ENCODE data around the gene ZG16. TPM values are rescaled to one million over a fixed set of nuclear protein-coding genes. Genes with fewer than 3 reads are reported as not detected.

ZG16 gene
- total RNA-seq, 1 experiment from 2014 or later, result not detected

DNA sequence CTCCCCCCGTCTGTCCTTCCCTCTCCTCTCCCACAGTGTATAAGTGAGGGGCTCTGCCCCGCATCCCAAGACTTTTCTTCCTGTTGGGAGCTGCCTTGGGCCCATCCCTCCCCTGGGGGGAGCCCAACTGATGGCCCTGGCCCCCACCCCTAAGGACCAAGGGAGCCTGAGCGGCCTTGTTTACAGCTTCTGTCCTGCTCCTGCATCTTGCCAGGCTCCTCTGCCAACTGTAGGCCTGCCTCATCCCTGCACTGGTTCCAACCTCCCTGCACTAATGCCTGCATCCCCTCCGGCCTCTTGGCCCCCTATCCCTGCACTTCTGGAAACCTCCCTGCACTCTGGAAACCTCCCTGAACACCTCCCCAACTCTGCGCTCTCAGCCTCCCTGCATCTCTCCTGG lies 36.5 kb downstream of the ZG16 start:
- Histone ChIP-seq H3K4me3 (ENCODE audit: insufficient read depth, low read depth, low read length) (peak overlapping the region; percentile 82; the same call in 1 of the 2 replicates), H3K36me3 (replicated peaks; ENCODE audit: control insufficient read depth, insufficient read depth, low read length) (peaks cover 12% of the 10 kb centered on the region)
- DNase-seq, result peak; percentile 71

DNA sequence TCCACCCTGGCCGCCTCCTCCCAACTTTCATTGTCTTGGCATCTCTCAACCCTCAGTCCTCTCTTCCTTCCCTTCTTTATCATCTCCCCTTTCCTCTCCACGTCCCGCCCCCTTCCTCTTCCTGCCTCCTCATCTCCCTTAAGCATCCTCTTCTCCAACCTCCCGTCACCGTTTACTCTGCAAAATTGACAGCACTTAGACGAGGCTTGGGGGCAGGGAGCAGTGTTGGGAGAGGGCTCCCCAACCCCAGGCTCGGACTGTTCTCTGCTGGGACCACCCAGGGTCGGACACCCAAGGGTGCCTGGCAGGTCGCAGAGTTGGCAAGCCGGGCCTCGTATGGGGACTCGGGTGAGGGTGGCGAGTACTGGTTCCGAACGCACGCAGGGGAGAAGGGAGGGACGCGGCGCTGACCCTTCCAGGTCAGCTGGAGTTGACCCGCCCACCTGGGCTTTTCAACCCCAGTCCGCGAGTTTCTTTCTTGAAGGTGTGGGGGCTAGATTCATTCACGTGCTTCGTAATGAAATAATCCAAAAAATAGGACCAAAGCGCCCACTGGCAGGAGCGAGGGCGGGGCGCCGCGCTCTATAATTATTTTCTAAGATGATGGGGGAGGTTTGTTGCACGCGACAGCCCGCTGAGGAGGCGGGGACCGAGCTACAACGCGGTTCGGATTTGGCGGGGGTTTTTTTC lies 37.1 kb downstream of the ZG16 start:
- peak overlapping the region; percentile 82 for H3K4me3 ChIP-seq (ENCODE audit: insufficient read depth, low read depth, low read length)
- DNase-seq, result peak; percentile 78
- peaks cover 2% of the 10 kb centered on the region; the same call in 1 of the 2 replicates for H3K27me3 ChIP-seq (ENCODE audit: control insufficient read depth, insufficient read depth, low read length)
- H3K36me3 ChIP-seq (replicated peaks; ENCODE audit: control insufficient read depth, insufficient read depth, low read length), result peaks cover 15% of the 10 kb centered on the region

More for the DNA sequence above, 36.5 kb downstream of the ZG16 start:
- H3K27me3 ChIP-seq (ENCODE audit: control insufficient read depth, insufficient read depth, low read length), result peaks cover 2% of the 10 kb centered on the region; the same call in 1 of the 2 replicates

DNA sequence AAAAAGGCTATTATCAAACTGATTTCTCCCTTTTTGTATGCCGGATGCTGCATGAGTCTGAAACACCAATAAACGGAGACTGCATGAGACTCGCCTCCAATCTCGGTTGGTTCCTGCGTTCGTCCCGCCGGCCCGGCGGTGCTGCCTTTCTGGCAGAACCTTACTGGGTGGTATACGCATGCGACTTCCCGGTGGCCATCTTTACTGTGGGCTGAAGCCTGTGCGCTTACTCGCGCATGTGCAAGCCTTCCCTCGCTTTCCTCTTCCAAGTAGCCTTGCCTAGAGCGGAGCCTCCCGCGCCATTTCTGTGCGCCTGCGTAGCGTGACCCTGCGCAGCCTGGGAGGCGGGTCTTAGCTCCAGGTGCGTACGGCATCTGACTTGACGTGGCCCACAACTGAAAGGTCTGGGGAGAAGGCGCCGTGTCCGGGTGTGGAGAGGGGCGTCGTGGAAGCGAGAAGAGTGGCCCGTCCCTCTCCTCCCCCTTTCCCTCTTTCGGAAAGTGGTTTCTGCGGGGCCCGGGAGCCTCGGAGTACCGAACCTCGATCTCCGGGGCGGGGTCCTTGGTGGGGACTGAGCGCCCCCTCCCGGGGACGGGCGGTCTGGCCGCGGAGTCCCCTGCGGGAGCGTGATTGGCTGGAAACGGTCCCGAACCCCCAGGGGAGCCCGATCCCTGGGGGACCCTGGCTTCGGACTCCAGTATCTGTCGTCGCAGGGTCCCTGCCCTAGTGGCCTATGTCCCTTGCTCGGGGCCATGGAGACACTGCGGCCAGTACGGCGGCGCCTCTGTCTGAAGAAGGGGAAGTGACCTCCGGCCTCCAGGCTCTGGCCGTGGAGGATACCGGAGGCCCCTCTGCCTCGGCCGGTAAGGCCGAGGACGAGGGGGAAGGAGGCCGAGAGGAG lies 38.0 kb downstream of the ZG16 start, which contains the start of gene PAGR1:
TSS of gene PAGR1 (plus strand) at position 360 of the 901 bp plus-strand sequence. CDS start at position 734, 374 bp downstream.
- DNase-seq, result peak; percentile 98
- H3K4me3 ChIP-seq (ENCODE audit: insufficient read depth, low read depth, low read length), result peak within 1 kb of the TSS; percentile 82
- H3K27me3 ChIP-seq (ENCODE audit: control insufficient read depth, insufficient read depth, low read length), result peaks cover 2% of the 10 kb centered on the region; the same call in 1 of the 2 replicates
- H3K36me3 ChIP-seq (replicated peaks; ENCODE audit: control insufficient read depth, insufficient read depth, low read length), result peaks cover 15% of the 10 kb centered on the region

DNA sequence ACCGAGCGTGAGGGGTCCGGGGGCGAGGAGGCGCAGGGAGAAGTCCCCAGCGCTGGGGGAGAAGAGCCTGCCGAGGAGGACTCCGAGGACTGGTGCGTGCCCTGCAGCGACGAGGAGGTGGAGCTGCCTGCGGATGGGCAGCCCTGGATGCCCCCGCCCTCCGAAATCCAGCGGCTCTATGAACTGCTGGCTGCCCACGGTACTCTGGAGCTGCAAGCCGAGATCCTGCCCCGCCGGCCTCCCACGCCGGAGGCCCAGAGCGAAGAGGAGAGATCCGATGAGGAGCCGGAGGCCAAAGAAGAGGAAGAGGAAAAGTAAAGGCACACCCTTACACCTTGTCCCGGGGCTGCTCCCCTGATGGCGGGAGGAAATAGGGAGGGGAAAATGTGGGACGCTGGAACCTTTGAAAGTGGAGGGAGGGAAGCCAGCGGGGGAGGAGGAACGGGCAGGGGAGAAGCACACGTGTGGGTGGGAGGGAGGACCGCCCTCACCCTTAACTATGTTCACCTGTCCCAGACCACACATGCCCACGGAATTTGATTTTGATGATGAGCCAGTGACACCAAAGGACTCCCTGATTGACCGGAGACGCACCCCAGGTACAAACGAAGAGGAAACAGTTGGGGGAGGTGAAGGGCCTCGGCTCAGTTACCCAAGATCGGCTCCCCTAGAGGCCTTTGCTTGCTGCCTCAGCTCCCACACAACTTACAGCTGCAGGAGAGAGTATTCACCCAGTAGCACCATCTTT lies 38.8 kb downstream of the ZG16 start:
- Histone ChIP-seq H3K36me3 (replicated peaks; ENCODE audit: control insufficient read depth, insufficient read depth, low read length) (peaks cover 15% of the 10 kb centered on the region), H3K4me3 (ENCODE audit: insufficient read depth, low read depth, low read length) (peak overlapping the region; percentile 82), H3K27me3 (ENCODE audit: control insufficient read depth, insufficient read depth, low read length) (peaks cover 2% of the 10 kb centered on the region; the same call in 1 of the 2 replicates)
- peak; percentile 89 for DNase-seq

DNA sequence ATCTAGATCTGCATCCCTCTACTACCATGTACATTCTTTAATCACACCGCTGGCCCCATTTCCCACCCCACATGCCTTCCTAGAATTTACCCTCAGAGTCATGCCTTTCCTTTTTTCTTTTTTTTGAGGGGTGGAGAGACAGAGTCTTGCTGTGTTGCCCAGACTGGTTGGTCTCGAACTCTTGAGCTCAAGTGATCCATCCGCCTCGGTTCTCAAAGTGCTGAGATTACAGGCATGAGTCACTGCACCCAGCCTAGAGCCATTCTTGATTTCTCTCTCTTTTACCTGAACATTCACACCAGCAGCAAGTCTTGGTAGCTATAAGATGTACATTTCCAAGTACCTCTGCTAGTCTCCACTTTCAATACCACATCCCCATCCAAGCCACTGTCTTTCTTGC lies 40.0 kb downstream of the ZG16 start:
- Histone ChIP-seq H3K36me3 (replicated peaks; ENCODE audit: control insufficient read depth, insufficient read depth, low read length) (peaks cover 15% of the 10 kb centered on the region), H3K4me3 (ENCODE audit: insufficient read depth, low read depth, low read length) (no peak overlapping the region)

DNA sequence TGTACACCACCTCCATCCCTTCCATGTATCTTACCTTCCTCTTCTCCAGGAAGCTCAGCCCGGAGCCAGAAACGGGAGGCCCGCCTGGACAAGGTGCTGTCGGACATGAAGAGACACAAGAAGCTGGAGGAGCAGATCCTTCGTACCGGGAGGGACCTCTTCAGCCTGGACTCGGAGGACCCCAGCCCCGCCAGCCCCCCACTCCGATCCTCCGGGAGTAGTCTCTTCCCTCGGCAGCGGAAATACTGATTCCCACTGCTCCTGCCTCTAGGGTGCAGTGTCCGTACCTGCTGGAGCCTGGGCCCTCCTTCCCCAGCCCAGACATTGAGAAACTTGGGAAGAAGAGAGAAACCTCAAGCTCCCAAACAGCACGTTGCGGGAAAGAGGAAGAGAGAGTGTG lies 41.5 kb downstream of the ZG16 start:
- no peaks in the 10 kb centered on the region for H3K27me3 ChIP-seq (ENCODE audit: control insufficient read depth, insufficient read depth, low read length)
- DNase-seq, result no peak
- no peak overlapping the region for H3K4me3 ChIP-seq (ENCODE audit: insufficient read depth, low read depth, low read length)
- H3K36me3 ChIP-seq (replicated peaks; ENCODE audit: control insufficient read depth, insufficient read depth, low read length), result peaks cover 15% of the 10 kb centered on the region

More for the DNA sequence above, 40.0 kb downstream of the ZG16 start:
- no peaks in the 10 kb centered on the region; the same call in 1 of the 2 replicates for H3K27me3 ChIP-seq (ENCODE audit: control insufficient read depth, insufficient read depth, low read length)
- no peak for DNase-seq

DNA sequence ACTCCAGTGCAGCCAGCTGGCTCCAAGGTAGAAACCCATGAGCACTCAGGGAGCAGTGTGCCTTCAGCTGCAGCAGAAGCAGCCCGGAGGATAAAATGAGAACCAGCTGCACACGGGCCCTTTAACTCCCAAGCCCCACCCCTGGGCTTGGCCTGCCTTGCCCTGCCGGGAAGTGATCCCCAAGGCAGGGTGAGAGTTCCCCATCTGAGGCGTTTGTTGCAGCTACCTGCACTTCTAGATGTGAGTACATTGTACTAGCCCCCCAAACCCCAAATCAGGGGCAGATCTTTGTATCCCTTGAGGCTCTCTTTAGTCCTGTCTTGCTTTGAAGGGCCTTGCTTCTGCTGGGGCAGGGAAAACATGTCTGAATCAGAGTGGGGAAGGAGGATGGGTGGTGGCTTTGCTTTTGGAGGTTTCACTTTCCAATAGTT lies 42.2 kb downstream of the ZG16 start, which contains the start of gene MVP:
TSS of gene MVP (plus strand) at position 192 of the 431 bp plus-strand sequence. CDS start 10,088 bp downstream, outside the sequence.
- H3K36me3 ChIP-seq (replicated peaks; ENCODE audit: control insufficient read depth, insufficient read depth, low read length), result peaks cover 15% of the 10 kb centered on the region
- no peak for DNase-seq
- no peak within 1 kb of the TSS for H3K4me3 ChIP-seq (ENCODE audit: insufficient read depth, low read depth, low read length)
- no peaks in the 10 kb centered on the region for H3K27me3 ChIP-seq (ENCODE audit: control insufficient read depth, insufficient read depth, low read length)

DNA sequence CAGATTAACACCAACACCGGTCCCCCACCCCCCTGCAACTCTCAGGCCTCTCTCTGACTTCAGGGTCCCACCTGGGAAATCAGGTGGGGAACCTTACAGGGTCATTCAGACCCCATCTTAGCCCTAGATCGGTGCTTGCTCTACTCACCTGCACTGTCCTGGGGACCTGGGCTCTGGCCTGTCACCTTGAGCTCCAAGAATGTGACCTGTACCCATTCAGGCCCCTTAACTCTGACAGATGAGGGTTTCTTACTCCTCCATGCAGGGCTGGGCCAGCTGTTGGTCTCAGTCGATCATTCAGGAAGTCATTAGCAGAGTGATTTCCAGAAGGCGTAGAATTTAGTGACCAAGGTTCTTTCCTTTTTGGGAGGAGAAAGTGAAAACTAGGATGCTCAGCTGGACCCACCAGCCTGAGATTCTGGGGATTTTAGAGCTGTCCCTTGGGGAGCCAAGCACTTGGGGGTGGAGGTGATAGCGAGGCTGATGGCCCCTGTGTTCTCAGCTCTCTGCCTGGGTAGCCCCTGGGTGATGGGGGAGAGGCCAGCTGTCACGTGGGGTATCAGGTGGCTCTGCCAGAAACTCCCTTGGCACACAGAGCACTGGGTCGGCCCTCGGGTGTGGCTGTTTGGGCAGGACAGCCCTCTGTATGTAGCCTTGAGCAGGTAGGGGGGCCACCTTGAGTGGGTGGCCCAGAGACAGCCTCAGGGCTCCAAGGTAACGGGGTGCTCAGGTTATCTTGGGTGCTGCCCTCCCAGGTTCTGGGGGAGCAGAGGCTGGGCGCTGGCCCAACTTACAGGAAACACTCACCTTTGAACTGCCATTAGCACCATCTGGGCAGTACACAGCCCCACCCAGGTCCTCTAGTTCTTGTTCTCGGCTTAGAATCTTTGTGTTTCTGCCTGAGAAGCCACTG lies 42.9 kb downstream of the ZG16 start:
- DNase-seq, result no peak
- Histone ChIP-seq H3K4me3 (ENCODE audit: insufficient read depth, low read depth, low read length) (no peak overlapping the region), H3K36me3 (replicated peaks; ENCODE audit: control insufficient read depth, insufficient read depth, low read length) (peaks cover 15% of the 10 kb centered on the region), H3K27me3 (ENCODE audit: control insufficient read depth, insufficient read depth, low read length) (no peaks in the 10 kb centered on the region)

DNA sequence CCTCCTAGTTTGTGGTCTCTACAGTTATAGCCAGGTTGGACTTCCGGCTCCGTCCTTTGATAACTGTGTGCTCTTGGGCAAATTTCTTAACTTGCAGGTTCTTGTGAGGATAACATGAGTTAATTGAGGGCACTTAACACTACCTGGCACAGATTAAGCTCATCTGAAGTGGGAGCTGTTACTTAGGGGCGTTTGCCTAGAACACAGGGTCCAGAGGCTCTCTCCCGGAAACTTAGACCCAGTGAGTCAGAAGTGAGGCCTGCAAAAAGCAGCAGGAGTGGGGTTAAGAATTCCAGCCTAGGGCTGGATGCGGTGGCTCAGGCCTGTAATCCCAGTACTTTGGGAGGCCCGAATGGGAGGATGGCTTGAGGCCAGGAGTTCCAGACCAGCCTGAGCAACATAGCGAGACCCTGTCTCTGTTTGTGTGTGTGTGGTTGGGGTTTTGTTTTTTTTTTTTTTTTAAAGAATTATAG lies 43.6 kb downstream of the ZG16 start:
- no peak overlapping the region for H3K4me3 ChIP-seq (ENCODE audit: insufficient read depth, low read depth, low read length)
- no peak for DNase-seq
- peaks cover 15% of the 10 kb centered on the region for H3K36me3 ChIP-seq (replicated peaks; ENCODE audit: control insufficient read depth, insufficient read depth, low read length)
- no peaks in the 10 kb centered on the region for H3K27me3 ChIP-seq (ENCODE audit: control insufficient read depth, insufficient read depth, low read length)

DNA sequence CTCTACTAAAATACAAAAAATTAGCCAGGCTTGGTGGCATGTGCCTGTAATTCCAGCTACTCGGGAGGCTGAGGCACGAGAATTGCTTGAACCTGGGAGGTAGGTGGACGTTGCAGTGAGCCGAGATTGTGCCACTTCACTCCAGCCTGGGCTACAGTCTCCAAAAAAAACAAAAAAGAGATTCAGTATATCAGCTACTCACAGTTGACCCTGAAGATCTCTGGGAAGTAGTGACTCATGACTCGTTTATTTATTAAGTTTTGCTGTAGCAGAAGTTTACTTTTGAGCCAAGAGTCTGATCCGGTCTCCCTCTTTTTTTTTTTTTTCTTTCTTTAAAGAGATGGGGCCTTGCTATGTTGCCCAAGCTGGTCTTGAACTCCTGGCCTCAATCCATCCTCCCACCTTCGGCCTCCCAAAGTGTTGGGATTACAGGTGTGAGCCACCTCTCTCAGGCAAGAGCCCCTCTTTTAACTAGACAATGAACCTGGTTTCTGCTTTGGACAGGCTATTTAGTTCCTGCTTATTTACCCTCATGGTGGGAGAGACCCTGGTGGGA lies 46.6 kb downstream of the ZG16 start:
- no peak overlapping the region for H3K4me3 ChIP-seq (ENCODE audit: insufficient read depth, low read depth, low read length)
- H3K36me3 ChIP-seq (replicated peaks; ENCODE audit: control insufficient read depth, insufficient read depth, low read length), result peaks cover 5% of the 10 kb centered on the region
- DNase-seq, result no peak
- no peaks in the 10 kb centered on the region for H3K27me3 ChIP-seq (ENCODE audit: control insufficient read depth, insufficient read depth, low read length)

DNA sequence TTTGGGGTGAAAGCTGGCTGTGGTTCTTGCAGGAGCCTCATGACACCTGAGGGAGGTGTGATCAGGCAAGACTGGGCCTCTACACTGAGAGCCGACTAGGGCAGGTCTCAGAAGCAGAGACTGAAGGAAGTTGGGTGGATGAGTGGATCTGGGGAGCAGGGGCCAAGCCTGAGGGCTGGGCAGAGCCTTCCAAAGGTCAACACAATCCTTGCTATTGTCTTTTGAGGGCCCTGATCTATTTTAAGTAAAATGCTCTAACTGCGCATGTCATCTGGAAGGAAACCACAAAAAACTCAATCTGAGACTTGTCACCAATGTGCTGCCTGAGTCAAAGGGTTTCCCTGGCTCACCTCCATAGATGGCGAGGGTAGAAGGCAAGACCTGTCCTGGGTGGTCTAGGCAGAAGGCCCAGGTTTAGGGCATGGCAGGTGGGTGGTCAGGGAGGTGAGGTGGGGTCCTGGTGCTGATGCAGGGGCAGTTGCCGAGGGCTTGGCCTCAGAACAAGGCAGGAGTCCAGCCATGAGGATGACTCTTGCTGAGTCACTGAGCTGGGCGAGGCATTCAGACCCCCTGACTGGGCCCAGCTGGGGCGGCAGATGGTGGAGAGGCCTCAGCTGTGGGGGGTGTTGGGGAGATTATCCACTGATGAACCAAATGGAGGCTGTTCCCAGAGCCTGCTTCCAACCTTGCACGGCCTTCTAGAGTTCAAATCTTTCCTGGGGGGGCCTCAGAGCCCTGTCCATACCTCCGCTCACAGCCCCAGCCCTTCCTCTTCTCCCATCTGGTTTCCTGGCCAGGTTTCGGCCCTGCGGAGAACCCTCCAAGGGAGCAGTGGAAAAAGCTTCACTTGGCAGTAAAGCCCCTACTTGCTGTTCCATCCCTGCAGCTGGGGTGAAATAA lies 47.3 kb downstream of the ZG16 start:
- H3K36me3 ChIP-seq (replicated peaks; ENCODE audit: control insufficient read depth, insufficient read depth, low read length), result no peaks in the 10 kb centered on the region
- H3K27me3 ChIP-seq (ENCODE audit: control insufficient read depth, insufficient read depth, low read length), result no peaks in the 10 kb centered on the region
- no peak overlapping the region for H3K4me3 ChIP-seq (ENCODE audit: insufficient read depth, low read depth, low read length)
- DNase-seq, result no peak

DNA sequence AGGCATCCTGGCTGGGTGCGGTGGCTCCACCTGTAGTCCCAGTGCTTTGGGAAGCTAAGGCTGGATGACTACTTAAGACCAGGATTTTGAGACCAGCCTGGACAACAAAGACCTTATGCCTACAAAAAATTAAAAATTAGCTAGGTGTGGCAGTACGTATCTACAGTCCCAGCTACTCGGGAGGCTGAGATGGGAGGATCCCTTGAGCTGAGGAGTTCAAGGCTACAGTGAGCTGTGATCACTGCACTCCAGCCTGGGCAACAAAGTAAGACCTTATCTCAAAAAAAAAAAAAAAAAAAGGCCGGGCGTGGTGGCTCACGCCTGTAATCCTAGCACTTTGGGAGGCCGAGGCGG lies 48.3 kb downstream of the ZG16 start:
- no peak overlapping the region for H3K4me3 ChIP-seq (ENCODE audit: insufficient read depth, low read depth, low read length)
- no peaks in the 10 kb centered on the region for H3K36me3 ChIP-seq (replicated peaks; ENCODE audit: control insufficient read depth, insufficient read depth, low read length)
- H3K27me3 ChIP-seq (ENCODE audit: control insufficient read depth, insufficient read depth, low read length), result no peaks in the 10 kb centered on the region
- no peak for DNase-seq

Data from H7 (cell line).